GM19463 (cell line): ENCODE measurements around the gene CLEC4M.
"Not testable (repeated sequence)": the region's sequence is repeated elsewhere in the genome, so short reads cannot be mapped to it uniquely, and the experiment has no call there.

Experiments used
- ATAC-seq: cut with Tn5 transposase; IDR thresholded peaks from one replicate; pipeline ENCODE4 v1.9.1; 2021; ENCODE audit warnings: mild to moderate bottlenecking, moderate library complexity; ENCODE audit not compliant: unreplicated experiment

CLEC4M gene

GRCh38 chr19:7740682-7741054 lies 22.4 kb upstream of the CLEC4M start:
- no peak for ATAC-seq

GRCh38 chr19:7742575-7742974 lies 20.5 kb upstream of the CLEC4M start:
- ATAC-seq = no peak

- no peak for ATAC-seq
Observed at GRCh38 chr19:7742991-7743390, 20.1 kb upstream of the CLEC4M start.

- ATAC-seq = no peak
Observed at GRCh38 chr19:7743425-7743841, 19.6 kb upstream of the CLEC4M start.

GRCh38 chr19:7744199-7744786 lies 18.8 kb upstream of the CLEC4M start:
- ATAC-seq = no peak

- ATAC-seq = no peak
Observed at GRCh38 chr19:7744871-7745650, 18.0 kb upstream of the CLEC4M start.

- not testable (repeated sequence) for ATAC-seq
Observed at GRCh38 chr19:7746306-7746705, 16.7 kb upstream of the CLEC4M start.

- ATAC-seq = no peak
Observed at GRCh38 chr19:7746903-7747884, 15.8 kb upstream of the CLEC4M start, which contains the start of gene CD209. Gene CD209 (minus strand): TSS chr19:7747534. CDS start chr19:7747511, 23 bp downstream.

- no peak for ATAC-seq
Observed at GRCh38 chr19:7748171-7748570, 14.9 kb upstream of the CLEC4M start.

GRCh38 chr19:7748756-7749155 lies 14.3 kb upstream of the CLEC4M start:
- ATAC-seq = no peak

- no peak for ATAC-seq
Observed at GRCh38 chr19:7751157-7751783, 11.8 kb upstream of the CLEC4M start.

- ATAC-seq = no peak
Observed at GRCh38 chr19:7756258-7756657, 6.8 kb upstream of the CLEC4M start.

- ATAC-seq = no peak
Observed at GRCh38 chr19:7757358-7757757, 5.7 kb upstream of the CLEC4M start.

GRCh38 chr19:7759156-7759555 lies 3.9 kb upstream of the CLEC4M start:
- ATAC-seq = no peak

- ATAC-seq = no peak
Observed at GRCh38 chr19:7763696-7764095, 653 bp downstream of the CLEC4M start.

- ATAC-seq = not testable (repeated sequence)
Observed at GRCh38 chr19:7764157-7764556, 1.1 kb downstream of the CLEC4M start.

GRCh38 chr19:7765043-7765442 lies 2.0 kb downstream of the CLEC4M start:
- not testable (repeated sequence) for ATAC-seq

- no peak for ATAC-seq
Observed at GRCh38 chr19:7766535-7766934, 3.5 kb downstream of the CLEC4M start.

GRCh38 chr19:7767487-7767886 lies 4.4 kb downstream of the CLEC4M start:
- no peak for ATAC-seq

- no peak for ATAC-seq
Observed at GRCh38 chr19:7769171-7769570, 6.1 kb downstream of the CLEC4M start.

GRCh38 chr19:7771072-7771471 lies 8.0 kb downstream of the CLEC4M start:
- ATAC-seq = no peak
